Activated naive CD8-positive, alpha-beta T cell treated with anti-CD3 and anti-CD28 coated beads for 36 hours (primary cell): ENCODE data around the gene IFFO2. TPM values are rescaled to one million over a fixed set of nuclear protein-coding genes. Genes with fewer than 3 reads are reported as not detected.
"Not testable (repeated sequence)": the region's sequence is repeated elsewhere in the genome, so short reads cannot be mapped to it uniquely, and the experiment has no call there.

Experiments
- DNase-seq: peaks from one replicate; pipeline ENCODE4 v3.0.0; 2021
- H3K27ac Mint-ChIP-seq: one replicate; pipeline ENCODE4 v1.8.0; 2022; ENCODE audit warnings: mild to moderate bottlenecking, moderate library complexity, mixed read lengths
- H3K27me3 Mint-ChIP-seq: one replicate; pipeline ENCODE4 v1.8.0; 2022; ENCODE audit warnings: mild to moderate bottlenecking, mixed read lengths
- H3K36me3 Mint-ChIP-seq: one replicate; pipeline ENCODE4 v1.8.0; 2021; ENCODE audit warnings: mild to moderate bottlenecking, mixed read lengths
- H3K4me1 Mint-ChIP-seq: one replicate; pipeline ENCODE4 v1.8.0; 2021; ENCODE audit warnings: mixed read lengths
- H3K4me3 Mint-ChIP-seq: one replicate; pipeline ENCODE4 v1.8.0; 2022; ENCODE audit warnings: mild to moderate bottlenecking, moderate library complexity, mixed read lengths
- H3K9me3 Mint-ChIP-seq: one replicate; pipeline ENCODE4 v1.8.0; 2022; ENCODE audit warnings: mixed read lengths
- total RNA-seq, 2 experiments: library from RNA; stranded (reverse); gene quantifications; one replicate each; pipeline ENCODE4 v1.2.3, GENCODE V29; 2021

IFFO2 gene
- total RNA-seq, 2 experiments from 2014 or later: 21.4 to 21.7 TPM

DNA sequence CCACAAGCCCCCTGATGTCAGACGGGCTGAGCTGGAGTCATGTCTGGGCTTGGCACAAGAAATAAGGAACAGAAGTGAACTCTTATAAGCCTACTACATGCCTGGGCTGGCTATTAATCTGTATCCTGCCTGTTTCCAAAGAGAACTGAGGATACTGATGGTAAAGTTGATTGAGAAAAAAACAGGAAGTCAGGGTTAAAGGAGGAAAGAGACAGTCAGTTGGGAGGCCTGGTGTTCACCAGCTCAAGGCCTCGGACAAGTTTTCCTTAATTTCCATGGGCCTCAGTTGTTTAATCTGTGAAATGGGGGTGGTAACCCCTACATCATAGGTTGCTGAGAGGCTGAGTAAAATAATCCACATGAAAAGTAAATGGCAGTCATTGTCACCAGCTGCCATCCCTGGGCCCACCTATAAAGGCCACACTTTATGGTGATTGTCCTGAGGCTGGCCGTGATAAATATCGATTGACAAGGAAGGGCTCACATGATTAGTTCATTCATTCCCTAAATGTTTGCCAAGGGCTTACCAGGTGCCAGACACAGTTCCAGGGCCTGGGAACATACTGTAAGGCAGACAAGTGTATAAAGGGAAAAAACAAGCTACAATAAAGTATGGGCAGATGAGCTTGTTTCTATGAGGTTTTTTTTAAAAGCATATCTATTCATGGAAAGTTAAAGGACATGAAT is 57.0 kb downstream of the IFFO2 start:
- H3K27me3 Mint-ChIP-seq: no peaks in the 10 kb centered on the region

DNA sequence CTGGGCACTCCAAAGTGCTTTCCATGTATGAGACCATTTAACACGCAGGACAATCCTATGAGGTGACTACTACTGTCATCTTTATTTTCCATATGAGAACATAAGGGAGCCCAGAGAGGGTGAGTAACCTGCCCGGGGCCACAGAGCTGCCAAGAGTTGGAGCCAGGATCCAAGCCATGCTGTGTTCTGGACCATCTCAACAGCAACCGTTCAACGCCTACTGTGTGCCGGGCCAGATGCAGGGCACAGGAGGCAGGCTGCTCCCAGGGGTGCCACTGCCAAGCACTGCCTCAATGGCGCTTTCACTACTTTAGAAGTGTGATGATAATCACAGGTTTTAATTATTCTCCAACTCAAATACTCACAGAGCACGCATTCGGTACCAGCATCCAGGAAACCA is 57.9 kb downstream of the IFFO2 start:
- Mint-ChIP-seq H3K4me1 (peaks cover 21% of the 10 kb centered on the region), H3K4me3 (no peak overlapping the region), H3K36me3 (no peaks in the 10 kb centered on the region), H3K27me3 (no peaks in the 10 kb centered on the region), H3K27ac (no peak overlapping the region), H3K9me3 (no peaks in the 10 kb centered on the region)
- no peak for DNase-seq

More for the DNA sequence above, 57.0 kb downstream of the IFFO2 start:
- Mint-ChIP-seq H3K27ac (no peak overlapping the region), H3K4me1 (peaks cover 24% of the 10 kb centered on the region), H3K9me3 (no peaks in the 10 kb centered on the region), H3K4me3 (no peak overlapping the region), H3K36me3 (no peaks in the 10 kb centered on the region)
- DNase-seq: no peak

DNA sequence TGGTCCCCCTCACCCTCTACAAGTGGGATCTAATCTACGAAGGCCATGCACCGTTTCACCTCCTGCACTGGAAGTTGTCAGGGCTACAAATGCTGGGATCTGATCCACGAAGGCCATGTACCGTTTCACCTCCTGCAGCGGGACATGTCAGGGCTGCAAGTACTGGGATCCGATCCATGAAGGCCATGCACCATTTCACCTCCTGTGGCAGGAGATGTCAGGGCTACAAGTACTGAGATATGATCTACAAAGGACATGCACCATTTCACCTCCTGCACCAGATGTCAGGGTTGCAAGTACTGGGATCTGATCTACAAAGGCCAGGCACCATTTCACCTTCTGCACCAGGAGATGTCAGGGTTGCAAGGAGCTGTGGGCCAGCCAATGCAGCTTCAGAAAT is 61.2 kb downstream of the IFFO2 start:
- H3K27me3 Mint-ChIP-seq: no peaks in the 10 kb centered on the region
- H3K27ac Mint-ChIP-seq: no peak overlapping the region
- H3K36me3 Mint-ChIP-seq: no peaks in the 10 kb centered on the region
- H3K4me1 Mint-ChIP-seq: peaks cover 4% of the 10 kb centered on the region
- no peak for DNase-seq
- H3K4me3 Mint-ChIP-seq: no peak overlapping the region
- H3K9me3 Mint-ChIP-seq: no peaks in the 10 kb centered on the region

DNA sequence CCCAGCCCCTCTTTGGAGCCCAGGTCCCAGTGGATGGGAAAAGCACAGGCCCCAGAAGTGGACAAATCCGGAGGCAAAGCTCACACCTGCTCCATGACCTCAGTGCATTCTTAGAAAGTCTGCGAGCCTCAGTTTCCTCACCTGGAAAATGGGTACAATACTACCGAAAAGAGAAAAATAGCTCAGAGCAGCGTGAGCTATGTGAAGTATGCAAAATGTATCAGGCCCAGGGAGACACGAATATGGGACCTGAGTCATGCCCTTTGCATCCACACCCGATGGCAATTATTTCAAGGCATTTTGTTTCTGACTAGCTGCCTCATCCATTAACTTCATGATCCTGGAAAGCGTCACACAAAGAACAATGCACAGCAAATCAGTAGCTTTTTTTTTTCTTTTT is 63.4 kb downstream of the IFFO2 start:
- DNase-seq: no peak
- Mint-ChIP-seq H3K27me3 (no peaks in the 10 kb centered on the region), H3K4me1 (no peaks in the 10 kb centered on the region), H3K4me3 (no peak overlapping the region), H3K36me3 (no peaks in the 10 kb centered on the region), H3K27ac (no peak overlapping the region), H3K9me3 (no peaks in the 10 kb centered on the region)

DNA sequence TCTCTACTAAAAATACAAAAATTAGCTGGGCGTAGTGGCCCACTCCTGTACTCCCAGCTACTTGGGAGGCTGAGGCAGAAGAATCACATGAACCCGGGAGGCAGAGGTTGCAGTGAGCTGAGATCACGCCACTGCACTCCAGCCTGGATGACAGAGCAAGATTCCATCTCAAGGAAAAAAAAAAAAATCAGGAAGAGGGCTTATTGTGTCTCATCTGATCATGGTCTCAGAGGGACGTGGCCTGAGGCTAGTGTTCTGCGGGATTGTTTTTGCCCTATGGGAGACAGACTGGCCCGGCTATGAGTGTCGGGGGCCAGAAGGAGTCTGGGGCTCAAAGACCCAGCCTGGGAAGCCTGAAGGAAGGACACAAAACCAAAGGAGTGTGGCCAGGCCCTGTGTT is 64.6 kb downstream of the IFFO2 start:
- not testable (repeated sequence) for H3K27ac Mint-ChIP-seq, H3K9me3 Mint-ChIP-seq, DNase-seq, H3K4me1 Mint-ChIP-seq, H3K4me3 Mint-ChIP-seq, H3K27me3 Mint-ChIP-seq, H3K36me3 Mint-ChIP-seq

DNA sequence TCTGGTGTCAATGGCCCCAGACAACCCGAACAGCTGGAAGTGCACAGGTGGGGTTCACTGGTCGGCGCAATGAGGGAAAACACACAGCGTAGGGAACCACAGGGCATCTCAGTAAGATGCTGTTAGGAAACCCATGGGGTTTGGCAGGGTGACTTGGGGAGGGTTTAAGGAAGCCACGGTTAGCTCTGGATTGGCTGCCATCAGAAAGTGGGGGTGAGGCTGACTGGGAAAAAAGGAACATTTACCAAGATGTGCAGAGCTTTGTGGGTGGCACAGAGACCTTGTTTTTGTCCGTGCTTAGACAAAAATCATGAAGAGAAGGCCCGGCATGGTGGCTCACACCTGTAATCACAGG is 65.1 kb downstream of the IFFO2 start:
- Mint-ChIP-seq H3K9me3 (no peaks in the 10 kb centered on the region), H3K27me3 (no peaks in the 10 kb centered on the region), H3K27ac (no peak overlapping the region), H3K4me3 (no peak overlapping the region), H3K36me3 (no peaks in the 10 kb centered on the region), H3K4me1 (no peaks in the 10 kb centered on the region)
- no peak for DNase-seq

DNA sequence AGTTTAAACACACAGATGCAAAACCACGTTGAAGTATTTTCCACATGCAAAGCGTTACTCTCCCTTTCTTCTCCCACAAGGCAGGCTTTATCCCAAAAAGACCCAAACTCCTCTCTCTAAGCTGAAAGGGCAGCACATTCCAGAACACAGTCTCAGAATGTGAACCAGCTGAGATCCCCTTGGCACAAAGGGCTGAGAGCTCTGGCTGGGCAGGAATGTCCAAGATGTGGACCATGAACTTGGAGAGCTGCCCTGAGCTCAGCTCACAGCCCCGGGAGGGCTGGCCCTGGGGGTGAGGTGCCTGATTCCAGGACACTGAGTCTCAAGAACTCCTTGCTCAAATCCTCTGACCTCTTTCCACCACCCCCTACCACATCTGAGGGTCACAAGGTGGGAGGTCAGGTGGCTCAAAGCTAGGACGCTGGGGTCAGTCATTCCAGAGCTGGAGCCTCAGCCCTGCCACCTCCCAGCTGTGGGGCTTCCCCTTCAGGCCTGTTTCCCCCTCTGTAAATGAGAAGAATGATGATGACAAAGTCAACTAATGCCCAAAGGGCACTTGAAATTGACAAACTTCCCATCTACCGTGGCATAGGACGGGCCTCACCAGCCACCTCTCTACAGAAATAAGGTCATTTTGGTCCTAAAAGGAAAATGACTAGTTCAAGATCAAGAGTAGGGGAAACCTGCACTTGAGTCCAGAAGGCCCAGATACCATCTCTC is 65.6 kb downstream of the IFFO2 start:
- Mint-ChIP-seq H3K27ac (no peak overlapping the region), H3K4me1 (no peaks in the 10 kb centered on the region), H3K27me3 (no peaks in the 10 kb centered on the region), H3K4me3 (no peak overlapping the region), H3K9me3 (no peaks in the 10 kb centered on the region), H3K36me3 (no peaks in the 10 kb centered on the region)
- no peak for DNase-seq

DNA sequence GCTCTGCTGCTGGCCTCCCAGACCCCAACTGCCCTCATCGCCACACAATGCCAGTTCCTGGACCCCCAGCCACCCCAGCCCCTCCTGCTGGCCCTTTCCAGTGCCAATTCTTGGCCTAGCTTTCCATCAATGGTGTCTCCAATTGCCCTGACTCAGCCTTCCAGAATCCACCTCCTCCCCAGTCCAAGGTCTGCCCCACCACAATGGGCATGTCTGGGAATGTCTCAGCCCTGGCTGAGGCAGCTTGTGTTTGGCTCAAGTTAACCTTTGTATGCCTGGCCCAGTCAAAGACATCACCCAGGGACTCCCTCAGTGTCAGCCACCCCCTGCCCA is 70.5 kb downstream of the IFFO2 start:
- DNase-seq: no peak
- H3K9me3 Mint-ChIP-seq: no peaks in the 10 kb centered on the region
- no peaks in the 10 kb centered on the region for H3K36me3 Mint-ChIP-seq
- H3K27me3 Mint-ChIP-seq: no peaks in the 10 kb centered on the region
- no peak overlapping the region for H3K4me3 Mint-ChIP-seq
- no peaks in the 10 kb centered on the region for H3K4me1 Mint-ChIP-seq
- no peak overlapping the region for H3K27ac Mint-ChIP-seq

DNA sequence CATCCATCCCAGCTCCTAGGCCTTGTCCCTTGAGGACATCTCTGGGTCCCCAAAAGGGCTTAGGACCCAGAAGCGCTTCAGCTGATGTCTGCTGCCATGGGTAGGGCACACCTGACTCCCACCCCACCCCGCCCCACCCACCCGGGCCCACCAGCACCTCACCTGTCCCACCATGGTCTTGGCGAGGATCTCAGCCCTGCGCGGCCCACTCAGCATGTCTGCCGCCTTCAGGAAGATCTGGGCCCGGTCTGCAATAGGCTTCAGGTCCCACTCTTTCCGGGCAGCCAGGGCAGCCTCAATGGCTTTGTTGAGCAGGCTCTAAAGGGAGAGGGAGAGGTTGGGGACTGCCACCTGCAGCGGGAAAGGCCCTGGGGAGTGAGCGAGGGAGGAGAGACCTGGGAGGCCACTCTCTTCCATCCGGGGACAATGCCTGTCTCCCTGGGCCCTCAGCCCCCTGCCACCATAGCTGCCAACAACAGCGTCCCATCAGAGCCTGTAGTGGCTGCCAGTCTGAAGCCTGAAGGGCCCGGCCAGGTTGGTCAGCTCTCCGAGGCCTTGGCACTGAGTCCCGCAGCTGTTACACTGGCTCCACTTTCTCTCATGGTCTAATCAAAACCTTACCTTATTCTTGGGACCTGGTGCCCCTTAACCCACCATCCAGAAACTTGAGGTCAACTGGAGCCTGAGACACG is 71.0 kb downstream of the IFFO2 start:
- Mint-ChIP-seq H3K4me1 (no peaks in the 10 kb centered on the region), H3K27ac (no peak overlapping the region), H3K4me3 (no peak overlapping the region), H3K36me3 (no peaks in the 10 kb centered on the region), H3K9me3 (no peaks in the 10 kb centered on the region), H3K27me3 (no peaks in the 10 kb centered on the region)
- no peak for DNase-seq

DNA sequence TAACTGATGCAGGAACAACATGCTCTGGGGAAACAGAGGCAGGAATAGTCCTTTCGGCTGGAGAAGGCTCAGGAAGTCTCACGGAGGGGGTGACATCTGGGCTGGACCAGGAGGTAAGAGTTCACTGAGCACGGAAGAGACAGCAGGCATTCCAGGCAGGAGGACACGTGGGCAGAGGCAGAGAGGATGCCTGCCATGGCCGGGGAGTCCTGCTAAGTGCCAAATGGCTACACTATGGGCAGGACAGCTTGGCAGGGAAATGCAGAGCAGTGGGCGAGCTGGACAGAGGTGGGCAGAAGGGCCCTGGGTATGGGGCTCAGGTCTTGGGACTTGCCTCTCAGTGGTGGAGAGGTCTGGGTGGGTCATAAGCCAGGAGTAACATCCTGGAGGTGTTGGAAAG is 71.7 kb downstream of the IFFO2 start:
- Mint-ChIP-seq H3K27me3 (no peaks in the 10 kb centered on the region), H3K27ac (no peak overlapping the region), H3K9me3 (no peaks in the 10 kb centered on the region), H3K4me3 (no peak overlapping the region), H3K36me3 (no peaks in the 10 kb centered on the region), H3K4me1 (no peaks in the 10 kb centered on the region)
- no peak for DNase-seq

DNA sequence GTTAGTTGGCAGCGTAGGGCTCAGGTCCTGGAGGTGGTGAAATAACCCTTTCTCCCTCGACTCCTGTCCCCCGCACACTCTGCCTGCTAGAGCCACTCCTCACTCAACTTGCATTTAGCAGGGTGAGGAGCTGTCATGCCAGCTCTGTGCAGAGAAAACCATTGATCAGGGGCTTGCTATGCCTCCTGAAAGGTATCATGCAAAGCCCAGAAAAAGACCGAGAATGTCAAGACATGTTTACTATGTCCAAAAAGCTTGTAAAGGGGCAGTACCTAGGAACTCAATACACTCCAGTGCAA is 72.1 kb downstream of the IFFO2 start:
- Mint-ChIP-seq H3K27ac (no peak overlapping the region), H3K27me3 (no peaks in the 10 kb centered on the region), H3K36me3 (no peaks in the 10 kb centered on the region), H3K4me3 (no peak overlapping the region), H3K9me3 (no peaks in the 10 kb centered on the region), H3K4me1 (no peaks in the 10 kb centered on the region)
- DNase-seq: no peak

DNA sequence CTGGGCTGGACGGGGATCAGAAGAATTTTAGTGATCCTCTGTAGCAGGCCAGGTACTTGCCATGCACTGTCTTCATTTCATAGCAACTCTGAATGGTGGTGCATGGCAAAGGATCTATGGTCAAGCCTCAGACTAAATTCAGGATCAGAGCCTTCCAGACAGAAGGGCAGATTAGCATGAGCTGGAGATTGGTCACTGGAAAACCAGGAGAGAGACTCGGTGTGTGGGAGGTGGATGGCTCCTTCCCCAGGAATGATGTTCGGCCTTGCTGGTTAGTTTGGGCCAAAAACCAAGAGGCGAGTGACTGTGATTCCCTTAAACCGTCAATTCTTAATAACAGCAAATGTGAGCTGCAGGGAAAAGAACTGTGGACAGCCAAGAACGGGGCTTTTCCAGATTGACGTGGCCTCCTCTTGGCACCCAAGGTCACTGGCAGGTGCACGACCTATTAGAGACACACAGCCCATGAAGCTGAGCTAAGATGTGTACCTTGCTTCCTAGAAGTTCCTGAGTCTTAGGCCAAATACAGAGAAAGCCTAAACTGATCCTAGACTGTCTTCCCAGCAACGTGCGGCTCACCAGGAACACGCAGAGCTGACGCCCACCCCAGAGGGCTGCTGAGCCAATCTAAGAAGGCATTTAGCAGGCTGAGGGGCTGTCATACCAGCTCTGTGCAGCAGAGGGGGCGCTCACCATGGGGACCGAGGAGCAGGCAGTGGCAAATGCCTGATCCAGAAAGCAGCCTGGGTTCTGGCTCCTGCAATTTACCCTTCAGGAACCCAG is 72.6 kb downstream of the IFFO2 start:
- H3K4me3 Mint-ChIP-seq: no peak overlapping the region
- H3K27ac Mint-ChIP-seq: no peak overlapping the region
- no peaks in the 10 kb centered on the region for H3K9me3 Mint-ChIP-seq
- H3K27me3 Mint-ChIP-seq: no peaks in the 10 kb centered on the region
- no peaks in the 10 kb centered on the region for H3K4me1 Mint-ChIP-seq
- DNase-seq: peak; percentile 60
- no peaks in the 10 kb centered on the region for H3K36me3 Mint-ChIP-seq

DNA sequence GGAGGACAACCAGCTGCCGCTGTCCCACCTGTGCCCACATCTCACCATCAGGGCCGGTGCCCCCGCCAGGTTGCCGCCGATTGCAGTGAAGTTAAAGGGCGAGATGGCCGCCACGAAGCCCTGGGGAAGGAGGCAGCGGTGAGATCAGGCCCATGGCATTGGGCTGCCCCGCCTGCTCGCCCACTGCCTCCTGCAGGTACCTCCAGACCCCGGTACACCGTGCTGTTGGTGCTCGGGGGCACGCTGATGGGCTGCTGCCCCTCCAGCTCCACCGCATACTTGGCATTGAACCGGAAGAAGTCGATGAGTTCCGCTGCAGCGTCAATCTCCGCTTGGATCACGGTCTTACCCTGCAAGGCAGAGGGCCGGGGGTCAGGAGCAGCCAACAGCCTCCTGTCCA is 73.4 kb downstream of the IFFO2 start:
- no peak overlapping the region for H3K27ac Mint-ChIP-seq
- H3K27me3 Mint-ChIP-seq: no peaks in the 10 kb centered on the region
- no peak overlapping the region for H3K4me3 Mint-ChIP-seq
- DNase-seq: no peak
- no peaks in the 10 kb centered on the region for H3K36me3 Mint-ChIP-seq
- H3K9me3 Mint-ChIP-seq: no peaks in the 10 kb centered on the region
- H3K4me1 Mint-ChIP-seq: no peaks in the 10 kb centered on the region

DNA sequence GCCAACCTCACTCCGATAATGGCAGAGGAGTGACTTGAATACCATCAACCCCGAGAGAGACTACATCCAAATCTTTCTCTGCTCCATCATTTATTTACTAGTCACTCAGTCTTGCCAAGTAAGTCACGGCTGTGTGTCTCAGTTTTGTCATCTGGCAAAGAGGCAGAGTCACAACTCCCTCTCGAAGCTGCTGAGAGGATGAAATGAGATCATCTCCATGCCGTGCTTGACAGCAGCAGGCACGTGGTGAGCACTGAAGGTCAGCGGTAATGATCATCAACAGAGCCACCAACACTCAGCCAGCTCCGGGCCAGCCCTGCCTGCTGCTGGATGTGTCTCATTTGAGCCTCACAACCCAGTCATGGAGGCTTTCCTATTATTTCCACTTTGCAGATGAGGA is 74.0 kb downstream of the IFFO2 start:
- H3K36me3 Mint-ChIP-seq: no peaks in the 10 kb centered on the region
- DNase-seq: no peak
- no peak overlapping the region for H3K4me3 Mint-ChIP-seq
- no peaks in the 10 kb centered on the region for H3K4me1 Mint-ChIP-seq
- H3K27ac Mint-ChIP-seq: no peak overlapping the region
- no peaks in the 10 kb centered on the region for H3K9me3 Mint-ChIP-seq
- H3K27me3 Mint-ChIP-seq: no peaks in the 10 kb centered on the region

DNA sequence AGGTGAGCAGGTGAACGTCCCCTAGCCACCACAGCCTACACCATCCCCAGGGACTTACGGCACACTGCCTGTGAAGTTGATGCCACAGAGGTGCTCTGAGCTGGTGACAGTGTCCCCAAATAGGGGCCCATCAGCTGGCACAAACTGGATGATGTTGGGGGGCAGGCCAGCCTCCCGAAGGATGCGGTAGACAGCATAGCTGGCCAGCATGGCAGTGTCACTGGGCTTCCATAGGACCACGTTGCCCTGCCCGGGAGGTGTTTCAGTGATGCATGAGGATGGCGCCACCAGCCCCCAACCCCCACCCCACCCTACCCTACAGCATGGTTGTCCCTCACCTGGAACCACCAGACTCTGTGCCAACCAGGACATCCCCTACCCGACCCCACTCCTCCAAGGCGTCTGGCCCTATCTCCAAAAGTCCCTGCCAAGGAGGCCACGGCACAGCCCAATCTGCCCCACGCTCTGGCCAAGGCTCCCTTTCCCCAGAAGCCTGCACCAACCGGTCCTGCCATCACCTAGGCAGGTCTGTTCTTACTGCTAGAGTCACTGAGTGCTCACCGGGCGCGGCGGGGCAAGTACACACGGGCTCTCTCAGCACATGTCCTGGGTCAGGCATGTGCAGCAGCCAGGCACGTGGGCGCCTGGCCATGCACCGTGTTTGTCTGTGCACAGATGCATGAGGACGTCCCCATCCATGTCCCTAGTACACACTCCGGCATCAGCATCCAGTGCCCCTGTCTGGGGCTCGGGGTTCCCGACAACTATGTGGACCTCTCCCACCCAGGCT is 74.6 kb downstream of the IFFO2 start:
- Mint-ChIP-seq H3K4me3 (no peak overlapping the region), H3K27me3 (no peaks in the 10 kb centered on the region), H3K27ac (no peak overlapping the region), H3K36me3 (no peaks in the 10 kb centered on the region), H3K4me1 (no peaks in the 10 kb centered on the region), H3K9me3 (no peaks in the 10 kb centered on the region)
- no peak for DNase-seq
